Brain microvascular endothelial cell (primary cell): ENCODE data around the gene NUDT14.

Experiments
- DNase-seq: peaks from one replicate; pipeline ENCODE4 v3.0.0-alpha.2; 2020
- H3K27ac ChIP-seq: fragments of 250-450 bp; sonication (Bioruptor Pico); 2 replicates; pipeline ENCODE4 v1.5.1; 2020; ENCODE audit warnings: mild to moderate bottlenecking, moderate library complexity
- H3K27me3 ChIP-seq: fragments of 250-450 bp; sonication (Bioruptor Pico); replicated peaks from 2 replicates; pipeline ENCODE4 v1.5.1; 2020; ENCODE audit warnings: mild to moderate bottlenecking
- H3K36me3 ChIP-seq: fragments of 250-450 bp; sonication (Bioruptor Pico); replicated peaks from 2 replicates; pipeline ENCODE4 v1.5.1; 2020; ENCODE audit warnings: mild to moderate bottlenecking
- H3K4me3 ChIP-seq: 2 replicates; pipeline ENCODE4 v1.5.1; 2011; ENCODE audit warnings: low read depth, mild to moderate bottlenecking, control low read depth, low read length, moderate library complexity
- CTCF ChIP-seq: IDR thresholded peaks from 2 replicates; pipeline ENCODE4 v1.5.1; 2011; ENCODE audit warnings: low read depth, mild to moderate bottlenecking, moderate library complexity, low read length, control low read depth, inconsistent platforms; ENCODE audit errors: missing control alignments
- in situ Hi-C: cut with HindIII; loops from 2 replicates; pipeline ENCODE4 v1.10.0; 2017; ENCODE audit warnings: low sequenced_read_pairs, low pct_ligation_motif_present

The NUDT14 gene

GRCh38 chr14:105204206-105204930 lies 23.3 kb upstream of the NUDT14 start:
- H3K4me3 ChIP-seq, result no peak overlapping the region
- H3K36me3 ChIP-seq, result peaks cover 2% of the 10 kb centered on the region
- no peak overlapping the region for H3K27ac ChIP-seq
- no peaks in the 10 kb centered on the region for H3K27me3 ChIP-seq
- no peak for TF ChIP-seq CTCF
- DNase-seq, result no peak
- in situ Hi-C loops, result no loop called here

GRCh38 chr14:105203701-105204100 lies 22.6 kb upstream of the NUDT14 start:
- Histone ChIP-seq H3K27ac (no peak overlapping the region), H3K27me3 (no peaks in the 10 kb centered on the region), H3K4me3 (no peak overlapping the region), H3K36me3 (no peaks in the 10 kb centered on the region)
- no peak for TF ChIP-seq CTCF
- in situ Hi-C loops, result no loop called here
- no peak for DNase-seq

GRCh38 chr14:105203057-105203531 lies 22.0 kb upstream of the NUDT14 start:
- in situ Hi-C loops, result no loop called here
- Histone ChIP-seq H3K4me3 (no peak overlapping the region), H3K36me3 (no peaks in the 10 kb centered on the region), H3K27ac (no peak overlapping the region), H3K27me3 (no peaks in the 10 kb centered on the region)
- TF ChIP-seq CTCF, result peak; percentile 91
- peak; percentile 56 for DNase-seq

- TF ChIP-seq CTCF, result no peak
- DNase-seq, result no peak
- in situ Hi-C loops, result no loop called here
- H3K36me3 ChIP-seq, result no peaks in the 10 kb centered on the region
- H3K4me3 ChIP-seq, result no peak overlapping the region
- H3K27me3 ChIP-seq, result no peaks in the 10 kb centered on the region
- H3K27ac ChIP-seq, result no peak overlapping the region
These were observed 20.9 kb upstream of the NUDT14 start for GRCh38 chr14:105201925-105202513.

GRCh38 chr14:105201156-105201924 lies 20.2 kb upstream of the NUDT14 start:
- Histone ChIP-seq H3K36me3 (no peaks in the 10 kb centered on the region), H3K27ac (no peak overlapping the region), H3K27me3 (no peaks in the 10 kb centered on the region), H3K4me3 (no peak overlapping the region)
- DNase-seq, result no peak
- in situ Hi-C loops, result no loop called here
- TF ChIP-seq CTCF, result peak; percentile 23
